HG03280 (cell line): ENCODE results near the gene ATF6B.
A peak's percentile ranks its signal among the peaks of the same experiment; 100 is the strongest.
"Not testable (repeated sequence)": the region's sequence is repeated elsewhere in the genome, so short reads cannot be mapped to it uniquely, and the experiment has no call there.

Experiments used
- ATAC-seq: cut with Tn5 transposase; IDR thresholded peaks from one replicate; pipeline ENCODE4 v1.9.1; 2021; ENCODE audit warnings: mild to moderate bottlenecking, moderate library complexity; ENCODE audit not compliant: unreplicated experiment

ATF6B gene

GRCh38 chr6:32154514-32155161 lies 26.6 kb upstream of the ATF6B start:
- peak; percentile 70 for ATAC-seq

GRCh38 chr6:32153564-32154513 lies 25.8 kb upstream of the ATF6B start, which contains the start of gene PPT2:
TSS of gene PPT2 (plus strand) at chr6:32154141. CDS start at chr6:32154595, 454 bp downstream.
- ATAC-seq = peak; percentile 17

GRCh38 chr6:32152769-32153563 lies 24.9 kb upstream of the ATF6B start:
- no peak for ATAC-seq

GRCh38 chr6:32151863-32152768 lies 24.1 kb upstream of the ATF6B start, which contains the start of gene PRRT1:
TSS of gene PRRT1 (minus strand) at chr6:32151939. CDS start at chr6:32151827, 112 bp downstream.
- no peak for ATAC-seq

GRCh38 chr6:32151181-32151862 lies 23.3 kb upstream of the ATF6B start:
- no peak for ATAC-seq

- no peak for ATAC-seq
Measured at GRCh38 chr6:32149932-32150870, 22.2 kb upstream of the ATF6B start.

GRCh38 chr6:32149092-32149755 lies 21.2 kb upstream of the ATF6B start:
- no peak for ATAC-seq

- ATAC-seq = no peak
Measured at GRCh38 chr6:32148289-32149091, 20.4 kb upstream of the ATF6B start.

- no peak for ATAC-seq
Measured at GRCh38 chr6:32147401-32148132, 19.5 kb upstream of the ATF6B start.

GRCh38 chr6:32146687-32147086 lies 18.6 kb upstream of the ATF6B start:
- ATAC-seq = no peak

- no peak for ATAC-seq
Measured at GRCh38 chr6:32146287-32146686, 18.2 kb upstream of the ATF6B start.

GRCh38 chr6:32144238-32144637 lies 16.2 kb upstream of the ATF6B start:
- ATAC-seq = not testable (repeated sequence)

- ATAC-seq = no peak
Measured at GRCh38 chr6:32140420-32141046, 12.5 kb upstream of the ATF6B start.

- no peak for ATAC-seq
Measured at GRCh38 chr6:32139590-32139989, 11.5 kb upstream of the ATF6B start.

- ATAC-seq = no peak
Measured at GRCh38 chr6:32137454-32137853, 9.4 kb upstream of the ATF6B start.

GRCh38 chr6:32133786-32134185 lies 5.7 kb upstream of the ATF6B start:
- ATAC-seq = no peak
